ENCODE results near the gene CCDC50.

The CCDC50 gene

GRCh38 chr3:191347228-191347627 is 18.0 kb downstream of the CCDC50 start:
- no peak for DNase-seq (ENCODE audit: low read depth, low spot score)

- DNase-seq (ENCODE audit: low read depth, low spot score), result no peak
Observed at GRCh38 chr3:191348098-191348497, 18.9 kb downstream of the CCDC50 start.

- no peak for DNase-seq (ENCODE audit: low read depth, low spot score)
Observed at GRCh38 chr3:191350396-191351090, 21.3 kb downstream of the CCDC50 start.

- no peak for DNase-seq (ENCODE audit: low read depth, low spot score)
Observed at GRCh38 chr3:191352014-191352413, 22.8 kb downstream of the CCDC50 start.

- no peak for DNase-seq (ENCODE audit: low read depth, low spot score)
Observed at GRCh38 chr3:191353022-191353777, 24.0 kb downstream of the CCDC50 start.

GRCh38 chr3:191355406-191355805 is 26.2 kb downstream of the CCDC50 start:
- no peak for DNase-seq (ENCODE audit: low read depth, low spot score)

- no peak for DNase-seq (ENCODE audit: low read depth, low spot score)
Observed at GRCh38 chr3:191356631-191357439, 27.6 kb downstream of the CCDC50 start.

- no peak for DNase-seq (ENCODE audit: low read depth, low spot score)
Observed at GRCh38 chr3:191357909-191358308, 28.7 kb downstream of the CCDC50 start.

GRCh38 chr3:191358929-191359328 is 29.7 kb downstream of the CCDC50 start:
- no peak for DNase-seq (ENCODE audit: low read depth, low spot score)

GRCh38 chr3:191360620-191361019 is 31.4 kb downstream of the CCDC50 start:
- DNase-seq (ENCODE audit: low read depth, low spot score), result no peak

- no peak for DNase-seq (ENCODE audit: low read depth, low spot score)
Observed at GRCh38 chr3:191361456-191361855, 32.3 kb downstream of the CCDC50 start.

- DNase-seq (ENCODE audit: low read depth, low spot score), result no peak
Observed at GRCh38 chr3:191362037-191362436, 32.8 kb downstream of the CCDC50 start.

GRCh38 chr3:191362524-191363090 is 33.4 kb downstream of the CCDC50 start:
- DNase-seq (ENCODE audit: low read depth, low spot score), result no peak

GRCh38 chr3:191363221-191363620 is 34.0 kb downstream of the CCDC50 start:
- no peak for DNase-seq (ENCODE audit: low read depth, low spot score)

- DNase-seq (ENCODE audit: low read depth, low spot score), result no peak
Observed at GRCh38 chr3:191366675-191367074, 37.5 kb downstream of the CCDC50 start.

GRCh38 chr3:191368755-191369615 is 39.8 kb downstream of the CCDC50 start:
- no peak for DNase-seq (ENCODE audit: low read depth, low spot score)

- no peak for DNase-seq (ENCODE audit: low read depth, low spot score)
Observed at GRCh38 chr3:191369616-191370010, 40.4 kb downstream of the CCDC50 start.

- DNase-seq (ENCODE audit: low read depth, low spot score), result no peak
Observed at GRCh38 chr3:191372122-191372521, 42.9 kb downstream of the CCDC50 start.

GRCh38 chr3:191373327-191373726 is 44.1 kb downstream of the CCDC50 start:
- DNase-seq (ENCODE audit: low read depth, low spot score), result no peak

- no peak for DNase-seq (ENCODE audit: low read depth, low spot score)
Observed at GRCh38 chr3:191376516-191377141, 47.4 kb downstream of the CCDC50 start.
